Mesendoderm (in vitro differentiated cells): ENCODE data around the gene ZNF248.

Source experiments
- DNase-seq: peaks from one replicate; pipeline ENCODE4 v3.0.0; 2013
- H2AK5ac ChIP-seq: 2 replicates; pipeline ENCODE4 v1.6.1; 2013; ENCODE audit warnings: low read length, inconsistent platforms
- H2BK120ac ChIP-seq: 2 replicates; pipeline ENCODE4 v1.6.1; 2013; ENCODE audit warnings: low read depth, mild to moderate bottlenecking, low read length, moderate library complexity, mixed read lengths
- H2BK15ac ChIP-seq: replicated peaks from 2 replicates; pipeline ENCODE4 v1.6.1; 2013; ENCODE audit warnings: low read depth, mild to moderate bottlenecking, moderate library complexity
- H2BK5ac ChIP-seq: 2 replicates; pipeline ENCODE4 v1.6.1; 2013; ENCODE audit warnings: low read length, inconsistent platforms
- H3K18ac ChIP-seq: 2 replicates; pipeline ENCODE4 v1.6.1; 2013; ENCODE audit warnings: mild to moderate bottlenecking, low read length, mixed read lengths
- H3K23ac ChIP-seq: one replicate; pipeline ENCODE4 v1.6.1; 2013; ENCODE audit warnings: low read length
- H3K27ac ChIP-seq: 2 replicates; pipeline ENCODE4 v1.5.1; 2013; ENCODE audit warnings: low read depth, mild to moderate bottlenecking, inconsistent platforms, low read length, moderate library complexity
- H3K27me3 ChIP-seq: 2 replicates; pipeline ENCODE4 v1.6.1; 2013; ENCODE audit warnings: low read length, control low read depth, mild to moderate bottlenecking, inconsistent platforms; ENCODE audit not compliant: insufficient read depth, poor library complexity
- H3K36me3 ChIP-seq: 2 replicates; pipeline ENCODE4 v1.6.1; 2013; ENCODE audit warnings: low read length, inconsistent platforms; ENCODE audit not compliant: control insufficient read depth, insufficient read depth
- H3K4ac ChIP-seq: one replicate; pipeline ENCODE4 v1.6.1; 2013; ENCODE audit warnings: low read depth, mild to moderate bottlenecking, low read length, moderate library complexity
- H3K4me1 ChIP-seq: 2 replicates; pipeline ENCODE4 v1.6.1; 2013; ENCODE audit warnings: low read depth, low read length, inconsistent platforms; ENCODE audit not compliant: control insufficient read depth
- H3K4me2 ChIP-seq: 2 replicates; pipeline ENCODE4 v1.6.1; 2013; ENCODE audit warnings: low read length
- H3K4me3 ChIP-seq: 2 replicates; pipeline ENCODE4 v1.5.1; 2013; ENCODE audit warnings: mild to moderate bottlenecking, low read length
- H3K56ac ChIP-seq: one replicate; pipeline ENCODE4 v1.6.1; 2013; ENCODE audit warnings: low read length
- H3K79me1 ChIP-seq: 2 replicates; pipeline ENCODE4 v1.6.1; 2013; ENCODE audit warnings: low read length, inconsistent platforms
- H3K79me2 ChIP-seq: 2 replicates; pipeline ENCODE4 v1.6.1; 2013; ENCODE audit warnings: mild to moderate bottlenecking, low read length; ENCODE audit not compliant: control insufficient read depth, insufficient read depth
- H3K9ac ChIP-seq: 2 replicates; pipeline ENCODE4 v1.6.1; 2013; ENCODE audit warnings: low read length, inconsistent platforms
- H4K5ac ChIP-seq: one replicate; pipeline ENCODE4 v1.6.1; 2013; ENCODE audit warnings: low read length
- H4K8ac ChIP-seq: one replicate; pipeline ENCODE4 v1.6.1; 2013; ENCODE audit warnings: low read depth, mild to moderate bottlenecking, control low read depth, low read length, moderate library complexity
- WGBS: extraction: QIAGEN DNeasy Blood & Tissue Kit; methylation state at CpG from one replicate; pipeline ENCODE4 v1.1.7; 2013; ENCODE audit warnings: low lambda C conversion rate, missing lambda C conversion rate; ENCODE audit not compliant: insufficient coverage; ENCODE audit errors: extremely low coverage; 5-methylcytosine and 5-hydroxymethylcytosine counted together

ZNF248 gene

GRCh38 chr10:37872283-37872682 lies 14.9 kb upstream of the ZNF248 start:
- Histone ChIP-seq H2BK120ac (no peak overlapping the region), H3K4me1 (no peaks in the 10 kb centered on the region), H4K8ac (no peak overlapping the region), H3K18ac (no peak overlapping the region), H3K4ac (no peak overlapping the region), H4K5ac (no peak overlapping the region), H3K36me3 (no peaks in the 10 kb centered on the region), H3K4me2 (no peak overlapping the region), H2BK15ac (no peak overlapping the region), H3K23ac (no peak overlapping the region), H3K56ac (no peak overlapping the region), H2BK5ac (no peak overlapping the region), H3K4me3 (no peak overlapping the region), H3K27ac (no peak overlapping the region), H3K27me3 (no peaks in the 10 kb centered on the region), H2AK5ac (no peak overlapping the region), H3K9ac (no peak overlapping the region), H3K79me2 (no peaks in the 10 kb centered on the region), H3K79me1 (no peaks in the 10 kb centered on the region)
- WGBS = no CpG with 5 or more reads among the region's 5 CpGs
- DNase-seq = no peak

- H3K56ac ChIP-seq = no peak overlapping the region
- H3K4me3 ChIP-seq = no peak overlapping the region
- H3K18ac ChIP-seq = no peak overlapping the region
- H2BK5ac ChIP-seq = no peak overlapping the region
- H3K27ac ChIP-seq = no peak overlapping the region
- no peaks in the 10 kb centered on the region for H3K36me3 ChIP-seq
- no peak overlapping the region for H2BK120ac ChIP-seq
- no peak overlapping the region for H2AK5ac ChIP-seq
- no peak overlapping the region for H3K23ac ChIP-seq
- no CpG with 5 or more reads among the region's 7 CpGs for WGBS
- no peaks in the 10 kb centered on the region for H3K79me2 ChIP-seq
- H3K4ac ChIP-seq = no peak overlapping the region
- H3K27me3 ChIP-seq = no peaks in the 10 kb centered on the region
- H2BK15ac ChIP-seq = no peak overlapping the region
- H4K8ac ChIP-seq = no peak overlapping the region
- no peak overlapping the region for H3K9ac ChIP-seq
- no peak overlapping the region for H4K5ac ChIP-seq
- DNase-seq = no peak
- no peaks in the 10 kb centered on the region for H3K4me1 ChIP-seq
- no peaks in the 10 kb centered on the region for H3K79me1 ChIP-seq
- H3K4me2 ChIP-seq = no peak overlapping the region
These were observed 14.3 kb upstream of the ZNF248 start for GRCh38 chr10:37871568-37872251.

GRCh38 chr10:37871143-37871542 lies 13.7 kb upstream of the ZNF248 start:
- DNase-seq = no peak
- Histone ChIP-seq H2AK5ac (no peak overlapping the region), H3K27ac (no peak overlapping the region), H3K9ac (no peak overlapping the region), H2BK120ac (no peak overlapping the region), H2BK5ac (no peak overlapping the region), H3K36me3 (no peaks in the 10 kb centered on the region), H4K5ac (no peak overlapping the region), H2BK15ac (no peak overlapping the region), H3K4me1 (no peaks in the 10 kb centered on the region), H3K18ac (no peak overlapping the region), H3K27me3 (no peaks in the 10 kb centered on the region), H3K4me3 (no peak overlapping the region), H3K4ac (no peak overlapping the region), H3K79me2 (no peaks in the 10 kb centered on the region), H3K79me1 (no peaks in the 10 kb centered on the region), H4K8ac (no peak overlapping the region), H3K23ac (no peak overlapping the region), H3K56ac (no peak overlapping the region), H3K4me2 (no peak overlapping the region)
- no CpG with 5 or more reads among the region's 2 CpGs for WGBS

GRCh38 chr10:37868796-37869195 lies 11.4 kb upstream of the ZNF248 start:
- no peak overlapping the region for H2AK5ac ChIP-seq
- H3K27ac ChIP-seq = no peak overlapping the region
- no peak overlapping the region for H2BK15ac ChIP-seq
- H3K4me1 ChIP-seq = no peaks in the 10 kb centered on the region
- no peak for DNase-seq
- H3K56ac ChIP-seq = no peak overlapping the region
- H3K4me2 ChIP-seq = no peak overlapping the region
- no peak overlapping the region for H4K5ac ChIP-seq
- no peaks in the 10 kb centered on the region for H3K79me1 ChIP-seq
- H3K79me2 ChIP-seq = no peaks in the 10 kb centered on the region
- H3K4ac ChIP-seq = no peak overlapping the region
- H2BK5ac ChIP-seq = no peak overlapping the region
- H3K9ac ChIP-seq = no peak overlapping the region
- H3K27me3 ChIP-seq = no peaks in the 10 kb centered on the region
- no peak overlapping the region for H4K8ac ChIP-seq
- no peak overlapping the region for H3K23ac ChIP-seq
- no peak overlapping the region for H3K18ac ChIP-seq
- no CpG with 5 or more reads among the region's 3 CpGs for WGBS
- H3K36me3 ChIP-seq = no peaks in the 10 kb centered on the region
- H3K4me3 ChIP-seq = no peak overlapping the region
- H2BK120ac ChIP-seq = no peak overlapping the region

- H2BK5ac ChIP-seq = no peak overlapping the region
- no peak overlapping the region for H3K4ac ChIP-seq
- H3K4me3 ChIP-seq = no peak overlapping the region
- no peak overlapping the region for H3K56ac ChIP-seq
- H2BK120ac ChIP-seq = no peak overlapping the region
- H3K9ac ChIP-seq = no peak overlapping the region
- H3K18ac ChIP-seq = no peak overlapping the region
- no peak overlapping the region for H2BK15ac ChIP-seq
- no peaks in the 10 kb centered on the region for H3K79me1 ChIP-seq
- H4K8ac ChIP-seq = no peak overlapping the region
- no peak overlapping the region for H3K23ac ChIP-seq
- H3K4me1 ChIP-seq = no peaks in the 10 kb centered on the region
- no peak overlapping the region for H4K5ac ChIP-seq
- no peaks in the 10 kb centered on the region for H3K79me2 ChIP-seq
- no peak overlapping the region for H3K4me2 ChIP-seq
- H3K36me3 ChIP-seq = no peaks in the 10 kb centered on the region
- WGBS = no CpG with 5 or more reads among the region's 9 CpGs
- no peak overlapping the region for H2AK5ac ChIP-seq
- no peak for DNase-seq
- no peak overlapping the region for H3K27ac ChIP-seq
- no peaks in the 10 kb centered on the region for H3K27me3 ChIP-seq
These were observed 8.8 kb upstream of the ZNF248 start for GRCh38 chr10:37865957-37866803.
